IMR-90 (cell line): ENCODE results near the gene CHST3. TPM values are rescaled to one million over a fixed set of nuclear protein-coding genes. Genes with fewer than 3 reads are reported as not detected.
A peak's percentile ranks its signal among the peaks of the same experiment; 100 is the strongest.

Source experiments
- ATAC-seq: fragments of 200-7000 bp; cut with Tn5 transposase; 2 replicates; pipeline ENCODE4 v1.9.1; 2020; ENCODE audit warnings: low read depth, mild to moderate bottlenecking, moderate library complexity
- BruUV-seq: library from RNA; stranded (reverse); fragments of 400-500 nt; replicated peaks from 2 replicates; lab custom pipeline; 2021; lab: Mats Ljungman, UMichigan
- CTCF ChIA-PET: fragments of 300-600 bp; formaldehyde crosslinking; extraction: SDS; loops from one replicate; lab custom pipeline; 2021; ENCODE audit warnings: antibody characterized with exemption; lab: Yijun Ruan, JAX
- POLR2A ChIA-PET: fragments of 300-600 bp; sonication (Branson Sonifier 250); formaldehyde crosslinking; loops from one replicate; lab custom pipeline; 2022; ENCODE audit warnings: antibody characterized with exemption; ENCODE audit not compliant: unreplicated experiment; lab: Charles Lee
- DNase-seq: peaks from one replicate; pipeline ENCODE4 v3.0.0; 2013
- H2AFZ ChIP-seq: replicated peaks from 2 replicates; pipeline ENCODE3; 2013; ENCODE audit warnings: low read length, mild to moderate bottlenecking; ENCODE audit not compliant: poor library complexity
- H2AK5ac ChIP-seq: 2 replicates; pipeline ENCODE4 v1.6.1; 2013; ENCODE audit warnings: low read depth, low read length, inconsistent platforms
- H2AK9ac ChIP-seq: replicated peaks from 2 replicates; pipeline ENCODE3; 2013; ENCODE audit warnings: mild to moderate bottlenecking, low read depth, low read length, moderate library complexity; ENCODE audit not compliant: poor library complexity
- H2BK120ac ChIP-seq: 2 replicates; pipeline ENCODE4 v1.6.1; 2013; ENCODE audit warnings: low read depth, low read length, inconsistent platforms
- H2BK15ac ChIP-seq: 3 replicates; pipeline ENCODE4 v1.6.1; 2013; ENCODE audit warnings: low read depth, low read length, inconsistent platforms
- H2BK20ac ChIP-seq: 2 replicates; pipeline ENCODE4 v1.6.1; 2013; ENCODE audit warnings: low read depth, mild to moderate bottlenecking, inconsistent platforms, low read length, moderate library complexity
- H2BK5ac ChIP-seq: 2 replicates; pipeline ENCODE4 v1.6.1; 2013; ENCODE audit warnings: mild to moderate bottlenecking, low read depth, low read length, inconsistent platforms; ENCODE audit not compliant: poor library complexity, severe bottlenecking
- H3K14ac ChIP-seq: replicated peaks from 2 replicates; pipeline ENCODE4 v1.6.1; 2013; ENCODE audit warnings: low read depth, low read length, inconsistent platforms
- H3K18ac ChIP-seq: 2 replicates; pipeline ENCODE4 v1.6.1; 2013; ENCODE audit warnings: low read depth, low read length, control low read depth
- H3K23ac ChIP-seq: 2 replicates; pipeline ENCODE4 v1.6.1; 2013; ENCODE audit warnings: low read depth, low read length, inconsistent platforms
- H3K27ac ChIP-seq: 2 replicates; pipeline ENCODE4 v1.5.1; 2013; ENCODE audit warnings: mild to moderate bottlenecking, control low read depth, low read length; ENCODE audit not compliant: insufficient read depth
- H3K27me3 ChIP-seq: 2 replicates; pipeline ENCODE4 v1.6.1; 2013; ENCODE audit warnings: low read length; ENCODE audit not compliant: control insufficient read depth, insufficient read depth
- H3K36me3 ChIP-seq: 2 replicates; pipeline ENCODE4 v1.6.1; 2013; ENCODE audit warnings: low read length, mixed read lengths; ENCODE audit not compliant: control insufficient read depth, insufficient read depth
- H3K4ac ChIP-seq: 2 replicates; pipeline ENCODE4 v1.6.1; 2013; ENCODE audit warnings: low read depth, low read length, inconsistent platforms
- H3K4me1 ChIP-seq: 2 replicates; pipeline ENCODE4 v1.6.1; 2013; ENCODE audit warnings: low read length, mixed read lengths; ENCODE audit not compliant: control insufficient read depth, insufficient read depth
- H3K4me2 ChIP-seq: 2 replicates; pipeline ENCODE4 v1.6.1; 2013; ENCODE audit warnings: low read depth, mild to moderate bottlenecking, control low read depth, low read length, moderate library complexity
- H3K4me3 ChIP-seq: 2 replicates; pipeline ENCODE4 v1.5.1; 2013; ENCODE audit warnings: low read depth, mild to moderate bottlenecking, control low read depth, low read length, moderate library complexity; ENCODE audit not compliant: insufficient read depth
- H3K56ac ChIP-seq: 2 replicates; pipeline ENCODE4 v1.6.1; 2013; ENCODE audit warnings: low read length, inconsistent platforms; ENCODE audit not compliant: insufficient read depth; ENCODE audit errors: extremely low read depth
- H3K79me1 ChIP-seq, 2 experiments: 2 replicates each; pipeline ENCODE4 v1.6.1; 2013; ENCODE audit warnings: low read length in 2 of 2, inconsistent platforms in 1 of 2, low read depth in 1 of 2
- H3K9ac ChIP-seq: 2 replicates; pipeline ENCODE4 v1.6.1; 2013; ENCODE audit warnings: low read depth, low read length, control low read depth
- H3K9me1 ChIP-seq: 2 replicates; pipeline ENCODE4 v1.6.1; 2013; ENCODE audit warnings: low read length, inconsistent platforms; ENCODE audit not compliant: insufficient read depth
- H3K9me3 ChIP-seq: 2 replicates; pipeline ENCODE4 v1.6.1; 2013; ENCODE audit warnings: low read length; ENCODE audit not compliant: control insufficient read depth, insufficient read depth
- H4K20me1 ChIP-seq: 2 replicates; pipeline ENCODE4 v1.6.1; 2013; ENCODE audit warnings: low read length, inconsistent platforms; ENCODE audit not compliant: insufficient read depth
- H4K5ac ChIP-seq: 2 replicates; pipeline ENCODE4 v1.6.1; 2013; ENCODE audit warnings: mild to moderate bottlenecking, low read depth, low read length, control low read depth
- H4K8ac ChIP-seq, 2 experiments: 2 replicates each; pipeline ENCODE4 v1.6.1; 2013; ENCODE audit warnings: low read depth in 2 of 2, low read length in 2 of 2, control low read depth in 1 of 2, inconsistent platforms in 1 of 2
- H4K91ac ChIP-seq: 2 replicates; pipeline ENCODE4 v1.6.1; 2013; ENCODE audit warnings: low read depth, low read length, inconsistent platforms; ENCODE audit not compliant: insufficient read depth
- CHD1 ChIP-seq: IDR thresholded peaks from 2 replicates; pipeline ENCODE4 v1.6.1; 2012; ENCODE audit warnings: low read depth, low read length, improper control_type of control experiment
- MAFK ChIP-seq: IDR thresholded peaks from 2 replicates; pipeline ENCODE4 v1.6.1; 2012; ENCODE audit warnings: low read depth, low read length, improper control_type of control experiment
- WGBS, 2 experiments: methylation state at CpG; one replicate each; pipeline versions ENCODE4 v1.1.5 to v1.1.7; 2013; ENCODE audit warnings: missing lambda C conversion rate in 2 of 2; ENCODE audit not compliant: insufficient read length in 1 of 2; ENCODE audit errors: extremely low coverage in 2 of 2; 5-methylcytosine and 5-hydroxymethylcytosine counted together
- dilution Hi-C: fragments of 300-500 bp; cut with HindIII; formaldehyde crosslinking; loops from one replicate; pipeline ENCODE4 v1.14.3; 2018; ENCODE audit warnings: low sequenced_read_pairs; ENCODE audit not compliant: unreplicated experiment
- in situ Hi-C: fragments of 300-500 bp; cut with MboI; formaldehyde crosslinking; loops from 3 replicates; pipeline ENCODE4 v1.14.3; 2019; ENCODE audit warnings: low sequenced_read_pairs, inconsistent platforms, mixed read lengths
- intact Hi-C: fragments of 100-400 bp; cut with micrococcal nuclease; formaldehyde crosslinking; loops from 2 replicates; pipeline ENCODE4 v1.10.0; 2022
- polyA plus RNA-seq, 3 experiments: library from polyadenylated mRNA; depleted of rRNA; stranded (reverse); fragments of >200 nt; gene quantifications; 2 replicates each; pipeline ENCODE4 v1.2.3, GENCODE V29; 2012; ENCODE audit warnings: low replicate concordance in 1 of 3
- total RNA-seq: library from RNA; depleted of rRNA; stranded (reverse); fragments of >200 nt; gene quantifications from 2 replicates; pipeline ENCODE4 v1.2.3, GENCODE V29; 2012

CHST3 gene
- total and polyA plus RNA-seq, 2 of the 4 experiments (the other 2 are of a cell fraction) = 8.6 to 9.0 TPM

- Histone ChIP-seq H3K14ac (peak overlapping the region; percentile 50), H2BK5ac (peak overlapping the region; percentile 42), H3K4me2 (peak overlapping the region; percentile 74), H4K91ac (0 out of 2 replicates have a peak overlapping the region, but pooled peaks have one; percentile 50), H3K4me3 (no peak overlapping the region), H2AFZ (peak overlapping the region; percentile 43), H4K5ac (peak overlapping the region; percentile 21; the same call in 1 of the 2 replicates), H3K56ac (0 out of 2 replicates have a peak overlapping the region, but pooled peaks have one; percentile 25), H3K79me1 (peaks cover 35 to 89% of the 10 kb centered on the region in 2 experiments), H3K18ac (0 out of 2 replicates have a peak overlapping the region, but pooled peaks have one; percentile 21), H3K9me1 (peaks cover 22% of the 10 kb centered on the region), H3K4me1 (peaks cover 43% of the 10 kb centered on the region), H4K20me1 (peaks cover 25% of the 10 kb centered on the region), H2AK5ac (peak overlapping the region; percentile 2; the same call in 1 of the 2 replicates), H2BK20ac (peak overlapping the region; percentile 14; the same call in 1 of the 2 replicates), H3K27ac (peak overlapping the region; percentile 62; the same call in 1 of the 2 replicates), H3K36me3 (no peaks in the 10 kb centered on the region), H2BK15ac (no peak overlapping the region; the same call in 2 of the 3 replicates), H3K9me3 (no peaks in the 10 kb centered on the region), H4K8ac (peak overlapping the region in 1 of 2 experiments; percentile 68; a peak in 3 of 4 replicates), H3K27me3 (no peaks in the 10 kb centered on the region), H2BK120ac (no peak overlapping the region), H2AK9ac (peak overlapping the region; percentile 80), H3K9ac (peak overlapping the region; percentile 31), H3K4ac (peak overlapping the region; percentile 83), H3K23ac (peak overlapping the region; percentile 26; the same call in 1 of the 2 replicates)
- TF ChIP-seq MAFK (peak; percentile 24; the same call in 1 of the 2 replicates), CHD1 (no peak)
- CTCF ChIA-PET = no interaction called here
- intact Hi-C loops = no loop called here
- dilution Hi-C loops = no loop called here
- DNase-seq (peak; percentile 48), ATAC-seq (peak; percentile 19; the same call in 1 of the 2 replicates)
- in situ Hi-C loops = no loop called here
- no TSS peak for BruUV-seq
- POLR2A ChIA-PET = no interaction called here
- WGBS, 2 experiments = 10% methylated on average over 2 of the region's 10 CpGs; no CpG with 5 or more reads in 1 of the 2 experiments
These were observed 16.2 kb downstream of the CHST3 start for GRCh38 chr10:71980181-71981014.
